GM13977 (cell line): ENCODE measurements around the gene PGS1.

Experiments used
- DNase-seq: peaks from one replicate; pipeline ENCODE4 v3.0.0; 2012; ENCODE audit warnings: low spot score
- in situ Hi-C: fragments of 300-500 bp; cut with MboI; formaldehyde crosslinking; loops from one replicate; pipeline ENCODE4 v1.12.0; 2022; ENCODE audit warnings: low sequenced_read_pairs, low pct_unique_long_range_greater_than_20kb, mixed read lengths, inconsistent platforms; ENCODE audit not compliant: unreplicated experiment
- TF ChIP-seq, protein P1 (sequence below): IDR thresholded peaks from 2 replicates; pipeline ENCODE4 v1.5.1; 2012; ENCODE audit warnings: mild to moderate bottlenecking, control low read depth; ENCODE audit not compliant: insufficient read depth; ENCODE audit errors: extremely low read depth, missing control alignments

Gene PGS1

DNA sequence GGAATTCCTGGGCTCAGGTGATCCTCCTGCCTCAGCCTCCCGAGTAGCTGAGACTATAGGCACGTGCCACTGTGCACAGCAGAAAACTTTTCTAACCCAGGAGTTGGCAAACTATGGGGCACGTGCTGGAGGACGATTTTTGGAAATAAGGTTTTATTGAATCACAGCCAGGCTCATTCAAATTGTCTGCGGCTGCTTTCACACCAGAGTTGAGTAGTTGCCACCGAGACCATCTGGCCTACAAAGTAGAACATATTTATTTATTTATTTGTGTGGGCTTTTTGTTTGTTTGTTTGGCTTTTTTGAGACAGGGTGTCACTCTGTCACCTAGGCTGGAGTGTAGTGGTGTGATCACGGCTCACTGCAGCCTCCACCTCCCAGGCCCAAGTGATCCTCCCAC lies 7.4 kb upstream of the PGS1 start:
- TF ChIP-seq, protein P1, sequence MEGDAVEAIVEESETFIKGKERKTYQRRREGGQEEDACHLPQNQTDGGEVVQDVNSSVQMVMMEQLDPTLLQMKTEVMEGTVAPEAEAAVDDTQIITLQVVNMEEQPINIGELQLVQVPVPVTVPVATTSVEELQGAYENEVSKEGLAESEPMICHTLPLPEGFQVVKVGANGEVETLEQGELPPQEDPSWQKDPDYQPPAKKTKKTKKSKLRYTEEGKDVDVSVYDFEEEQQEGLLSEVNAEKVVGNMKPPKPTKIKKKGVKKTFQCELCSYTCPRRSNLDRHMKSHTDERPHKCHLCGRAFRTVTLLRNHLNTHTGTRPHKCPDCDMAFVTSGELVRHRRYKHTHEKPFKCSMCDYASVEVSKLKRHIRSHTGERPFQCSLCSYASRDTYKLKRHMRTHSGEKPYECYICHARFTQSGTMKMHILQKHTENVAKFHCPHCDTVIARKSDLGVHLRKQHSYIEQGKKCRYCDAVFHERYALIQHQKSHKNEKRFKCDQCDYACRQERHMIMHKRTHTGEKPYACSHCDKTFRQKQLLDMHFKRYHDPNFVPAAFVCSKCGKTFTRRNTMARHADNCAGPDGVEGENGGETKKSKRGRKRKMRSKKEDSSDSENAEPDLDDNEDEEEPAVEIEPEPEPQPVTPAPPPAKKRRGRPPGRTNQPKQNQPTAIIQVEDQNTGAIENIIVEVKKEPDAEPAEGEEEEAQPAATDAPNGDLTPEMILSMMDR = no peak
- DNase-seq = no peak
- in situ Hi-C loops = no loop called here

DNA sequence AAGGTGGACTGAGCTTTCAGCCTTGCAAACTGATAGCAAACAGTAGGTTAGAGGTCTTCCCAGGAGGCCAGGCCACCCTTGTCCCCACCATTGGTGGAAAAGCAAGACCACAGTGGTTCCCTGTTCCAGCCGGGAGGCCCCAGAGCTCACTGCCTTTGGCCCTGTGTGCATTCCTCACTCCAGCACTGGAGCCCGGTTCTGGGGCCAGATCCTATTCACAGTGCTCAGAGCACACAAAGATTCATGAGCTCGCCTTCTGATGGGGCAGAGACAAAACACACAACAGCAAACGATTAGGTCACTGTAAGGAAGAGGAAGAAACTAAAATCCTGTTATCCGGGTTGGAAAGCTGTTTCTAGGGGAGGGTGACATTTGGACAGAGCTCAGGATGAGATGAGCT lies 5.6 kb upstream of the PGS1 start:
- TF ChIP-seq, protein P1 = no peak
- in situ Hi-C loops = no loop called here
- no peak for DNase-seq

DNA sequence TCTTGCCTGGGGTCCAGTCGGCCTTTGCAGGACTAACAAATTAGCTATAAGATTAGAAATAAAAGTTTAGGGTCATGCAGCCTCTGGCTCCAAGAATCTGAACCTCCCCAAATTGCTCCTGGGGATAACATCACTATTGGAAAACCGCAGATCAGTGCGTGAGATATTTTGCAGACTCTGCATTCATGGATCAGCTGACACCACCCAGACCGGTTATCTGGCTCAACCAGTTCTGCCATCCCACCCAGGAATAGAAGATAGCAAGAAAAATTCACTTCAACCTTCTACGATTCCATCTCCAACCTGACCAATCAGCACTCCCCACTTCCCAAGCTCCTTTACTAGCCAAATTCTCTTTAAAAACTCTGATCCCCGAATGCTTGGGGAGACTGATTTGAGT lies 4.3 kb upstream of the PGS1 start:
- no peak for DNase-seq
- in situ Hi-C loops = no loop called here
- TF ChIP-seq, protein P1 = no peak

DNA sequence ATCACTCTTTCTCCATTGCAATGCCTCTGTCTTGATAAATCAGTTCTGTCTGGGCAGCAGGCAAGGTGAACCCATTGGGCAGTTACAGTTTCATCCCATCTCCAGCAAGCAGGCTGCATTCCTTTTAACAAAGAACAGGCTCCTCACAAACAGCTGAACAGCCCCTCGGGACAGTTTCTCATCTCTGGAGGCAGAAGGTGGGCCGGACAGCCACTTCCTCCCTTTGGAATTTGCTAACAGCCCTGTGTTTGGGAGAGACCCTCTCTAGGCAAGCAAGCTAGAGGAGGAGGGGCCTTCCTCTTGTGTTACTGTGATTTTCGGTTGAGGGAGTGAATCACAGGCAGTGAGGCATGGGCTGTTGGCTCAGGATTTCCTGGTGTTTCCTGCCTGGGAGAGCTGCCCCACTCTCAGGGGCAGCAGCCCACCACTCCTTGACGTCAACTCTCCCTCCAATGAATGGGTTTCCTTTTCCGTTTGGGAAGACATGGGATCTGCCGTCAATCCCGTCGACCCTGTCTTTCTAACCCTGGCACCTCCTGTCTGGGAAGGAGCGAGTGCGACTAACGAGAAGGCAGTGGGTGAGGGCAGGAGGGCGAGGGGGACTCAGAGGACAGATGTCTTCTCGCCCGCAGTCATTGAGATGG lies 3.7 kb upstream of the PGS1 start:
- in situ Hi-C loops = no loop called here
- TF ChIP-seq, protein P1 = no peak
- DNase-seq = no peak

DNA sequence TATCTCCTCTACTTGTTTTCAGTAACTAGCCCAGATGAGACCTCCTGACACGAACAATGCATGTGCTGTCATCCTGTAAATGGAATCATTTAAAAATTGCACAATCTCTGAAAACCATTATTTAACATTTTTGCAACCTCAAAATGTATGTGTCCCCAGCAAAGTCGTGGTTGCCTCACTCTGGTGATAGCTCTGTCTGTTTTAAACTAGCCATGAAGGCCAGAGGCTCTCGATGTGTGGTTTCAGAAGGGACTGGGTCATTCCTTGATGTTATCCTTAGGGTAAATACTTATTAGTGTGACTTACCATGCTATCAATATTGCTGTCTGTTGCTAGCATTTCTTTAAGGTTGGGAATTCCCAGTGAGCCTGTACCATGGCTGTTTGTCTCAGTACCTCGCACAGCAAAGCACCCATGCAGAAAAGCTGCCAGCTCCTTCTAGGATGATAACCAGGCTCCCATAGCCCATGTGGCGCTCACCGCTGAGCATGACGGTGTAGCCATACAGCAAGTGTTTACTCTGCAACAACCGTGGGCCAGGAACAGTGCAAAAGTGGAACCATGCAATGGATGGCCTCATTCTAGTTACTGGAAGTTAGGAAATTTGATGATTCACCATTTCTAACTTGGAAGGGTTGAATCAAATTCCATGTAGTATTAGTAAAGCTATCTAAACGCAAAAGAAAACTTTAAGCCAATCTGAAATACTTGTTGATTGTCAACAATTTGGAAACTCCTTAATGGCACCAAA lies 2.9 kb upstream of the PGS1 start:
- TF ChIP-seq, protein P1 = no peak
- no peak for DNase-seq
- in situ Hi-C loops = no loop called here

DNA sequence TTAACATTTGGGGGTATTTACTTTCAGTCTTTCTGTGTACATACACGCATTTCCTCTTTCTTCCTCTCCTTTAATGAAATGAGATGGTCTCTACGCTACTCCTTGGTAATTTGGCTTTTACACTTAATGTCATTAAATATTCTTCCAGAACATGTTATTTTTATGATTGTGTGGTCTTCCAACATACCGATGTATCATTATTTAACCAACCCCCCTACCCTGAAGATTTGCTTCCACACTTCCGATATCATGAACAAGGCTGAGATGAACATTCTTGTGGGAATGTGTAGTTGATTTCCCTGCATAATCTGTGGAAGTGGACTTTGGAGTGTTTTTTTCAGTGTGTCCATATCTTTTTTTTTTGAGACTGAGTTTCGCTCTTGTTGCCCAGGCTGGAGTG lies 2.3 kb upstream of the PGS1 start:
- TF ChIP-seq, protein P1 = no peak
- in situ Hi-C loops = no loop called here
- no peak for DNase-seq
